ENCODE measurements around the gene RNH1. TPM values are rescaled to one million over a fixed set of nuclear protein-coding genes. Genes with fewer than 3 reads are reported as not detected.
"Not testable (repeated sequence)": the region's sequence is repeated elsewhere in the genome, so short reads cannot be mapped to it uniquely, and the experiment has no call there.

Gene RNH1
- total RNA-seq, 1 donor from 2014 or later: 151 TPM

- Mint-ChIP-seq H3K27me3 (ENCODE audit: unreplicated experiment) (no peaks in the 10 kb centered on the region), H3K4me1 (ENCODE audit: unreplicated experiment) (no peaks in the 10 kb centered on the region), H3K4me3 (ENCODE audit: unreplicated experiment) (no peak overlapping the region), H3K36me3 (ENCODE audit: unreplicated experiment) (no peaks in the 10 kb centered on the region), H3K27ac (ENCODE audit: unreplicated experiment) (no peak overlapping the region), H3K9me3 (ENCODE audit: unreplicated experiment) (no peaks in the 10 kb centered on the region)
- DNase-seq (ENCODE audit: extremely low spot score, unreplicated experiment): no peak
- TF ChIP-seq CTCF (IDR thresholded peaks at IDR 0.05): no peak
Observed at GRCh38 chr11:526192-526591, 19.1 kb upstream of the RNH1 start.

GRCh38 chr11:521177-521688, 14.2 kb upstream of the RNH1 start:
- Mint-ChIP-seq H3K9me3 (ENCODE audit: unreplicated experiment) (no peaks in the 10 kb centered on the region), H3K4me3 (ENCODE audit: unreplicated experiment) (no peak overlapping the region), H3K4me1 (ENCODE audit: unreplicated experiment) (peaks cover 2% of the 10 kb centered on the region), H3K36me3 (ENCODE audit: unreplicated experiment) (no peaks in the 10 kb centered on the region), H3K27me3 (ENCODE audit: unreplicated experiment) (no peaks in the 10 kb centered on the region), H3K27ac (ENCODE audit: unreplicated experiment) (no peak overlapping the region)
- TF ChIP-seq CTCF (IDR thresholded peaks at IDR 0.05): no peak
- no peak for DNase-seq (ENCODE audit: extremely low spot score, unreplicated experiment)

GRCh38 chr11:520428-521176, 13.6 kb upstream of the RNH1 start:
- Mint-ChIP-seq H3K36me3 (ENCODE audit: unreplicated experiment) (peaks cover 5% of the 10 kb centered on the region), H3K27me3 (ENCODE audit: unreplicated experiment) (no peaks in the 10 kb centered on the region), H3K4me1 (ENCODE audit: unreplicated experiment) (peaks cover 2% of the 10 kb centered on the region), H3K27ac (ENCODE audit: unreplicated experiment) (no peak overlapping the region), H3K4me3 (ENCODE audit: unreplicated experiment) (no peak overlapping the region), H3K9me3 (ENCODE audit: unreplicated experiment) (no peaks in the 10 kb centered on the region)
- peak; percentile 22 for TF ChIP-seq CTCF (IDR thresholded peaks at IDR 0.05)
- DNase-seq (ENCODE audit: extremely low spot score, unreplicated experiment): peak; percentile 84

- no peaks in the 10 kb centered on the region for H3K9me3 Mint-ChIP-seq (ENCODE audit: unreplicated experiment)
- peak overlapping the region; percentile 81 for H3K27ac Mint-ChIP-seq (ENCODE audit: unreplicated experiment)
- H3K4me1 Mint-ChIP-seq (ENCODE audit: unreplicated experiment): peaks cover 2% of the 10 kb centered on the region
- H3K36me3 Mint-ChIP-seq (ENCODE audit: unreplicated experiment): peaks cover 15% of the 10 kb centered on the region
- H3K27me3 Mint-ChIP-seq (ENCODE audit: unreplicated experiment): no peaks in the 10 kb centered on the region
- H3K4me3 Mint-ChIP-seq (ENCODE audit: unreplicated experiment): peak overlapping the region; percentile 71
- peak; percentile 100 for TF ChIP-seq CTCF (IDR thresholded peaks at IDR 0.05)
- peak; percentile 96 for DNase-seq (ENCODE audit: extremely low spot score, unreplicated experiment)
Observed at GRCh38 chr11:518463-519202, 11.6 kb upstream of the RNH1 start.

GRCh38 chr11:516918-517685, 10.1 kb upstream of the RNH1 start:
- H3K4me1 Mint-ChIP-seq (ENCODE audit: unreplicated experiment); H3K4me3 Mint-ChIP-seq (ENCODE audit: unreplicated experiment); H3K27me3 Mint-ChIP-seq (ENCODE audit: unreplicated experiment); H3K27ac Mint-ChIP-seq (ENCODE audit: unreplicated experiment); H3K9me3 Mint-ChIP-seq (ENCODE audit: unreplicated experiment): not testable (repeated sequence)
- peaks cover 19% of the 10 kb centered on the region for H3K36me3 Mint-ChIP-seq (ENCODE audit: unreplicated experiment)
- DNase-seq (ENCODE audit: extremely low spot score, unreplicated experiment): peak; percentile 83
